SU-DHL-6 (cell line): ENCODE results near the gene MYOT.

Experiments used
- H2AFZ ChIP-seq: fragments of 200-600 bp; sonication (generic); 2 replicates; pipeline ENCODE4 v1.6.1; 2014; ENCODE audit warnings: low read depth, mild to moderate bottlenecking, moderate library complexity, mixed read lengths, antibody characterized with exemption, low read length; ENCODE audit not compliant: severe bottlenecking
- H3F3A ChIP-seq: fragments of 200-600 bp; shearing (Covaris generic); 2 replicates; pipeline ENCODE4 v1.6.0; 2016; ENCODE audit warnings: antibody characterized with exemption, mild to moderate bottlenecking; ENCODE audit not compliant: insufficient read depth
- H3K27ac ChIP-seq: fragments of 200-600 bp; sonication (generic); 2 replicates; pipeline ENCODE4 v1.5.1; 2016; ENCODE audit warnings: low read depth, mild to moderate bottlenecking, low read length, moderate library complexity, mixed read lengths
- H3K27me3 ChIP-seq: fragments of 200-600 bp; sonication (generic), shearing (Covaris generic); 2 replicates; pipeline ENCODE4 v1.6.0; 2014; ENCODE audit warnings: mild to moderate bottlenecking, low read length
- H3K36me3 ChIP-seq: fragments of 200-600 bp; sonication (generic); 2 replicates; pipeline ENCODE4 v1.6.1; 2014; ENCODE audit warnings: mild to moderate bottlenecking, low read length, mixed read lengths
- H3K4me2 ChIP-seq: fragments of 300-600, 200-600 bp; shearing (Covaris generic), sonication (generic); 2 replicates; pipeline ENCODE4 v1.6.0; 2014; ENCODE audit warnings: low read length, low read depth, mild to moderate bottlenecking; ENCODE audit not compliant: poor library complexity, severe bottlenecking
- H3K4me3 ChIP-seq: fragments of 200-600 bp; sonication (generic); 2 replicates; pipeline ENCODE4 v1.5.1; 2014; ENCODE audit warnings: antibody characterized with exemption, low read length, mild to moderate bottlenecking, mixed read lengths; ENCODE audit not compliant: insufficient read depth, poor library complexity, severe bottlenecking
- H3K79me2 ChIP-seq: fragments of 200-600 bp; sonication (generic); 2 replicates; pipeline ENCODE4 v1.6.1; 2014; ENCODE audit warnings: mild to moderate bottlenecking, low read length, moderate library complexity; ENCODE audit not compliant: insufficient read depth
- H3K9ac ChIP-seq: fragments of 200-600 bp; sonication (generic); 2 replicates; pipeline ENCODE4 v1.7.0; 2014; ENCODE audit warnings: mild to moderate bottlenecking, low read length
- H3K9me2 ChIP-seq: fragments of 200-600 bp; sonication (generic); replicated peaks from 2 replicates; pipeline ENCODE4 v1.6.1; 2014; ENCODE audit warnings: low read length; ENCODE audit not compliant: insufficient read depth
- H3K9me3 ChIP-seq: fragments of 200-600 bp; sonication (generic); 2 replicates; pipeline ENCODE4 v1.6.1; 2014; ENCODE audit warnings: low read length, mixed read lengths; ENCODE audit not compliant: insufficient read depth
- H4K20me1 ChIP-seq: fragments of 200-600 bp; sonication (generic); 2 replicates; pipeline ENCODE4 v1.6.1; 2014; ENCODE audit warnings: low read depth, mild to moderate bottlenecking, antibody characterized with exemption, low read length, moderate library complexity, mixed read lengths
- EZH2phosphoT487 ChIP-seq: fragments of 200-600 bp; sonication (generic), shearing (Covaris generic); conservative IDR thresholded peaks from 2 replicates; pipeline ENCODE4 v1.6.1; 2018; ENCODE audit warnings: mild to moderate bottlenecking, antibody characterized with exemption, low read length, moderate library complexity, mixed read lengths
- TF ChIP-seq, protein P1 (sequence below): fragments of 200-600 bp; sonication (generic); IDR thresholded peaks from one replicate; pipeline ENCODE4 v1.5.1; 2017; ENCODE audit warnings: antibody characterized with exemption, mild to moderate bottlenecking, low read length, moderate library complexity; ENCODE audit not compliant: insufficient read depth, poor library complexity, severe bottlenecking

The MYOT gene, protein sequence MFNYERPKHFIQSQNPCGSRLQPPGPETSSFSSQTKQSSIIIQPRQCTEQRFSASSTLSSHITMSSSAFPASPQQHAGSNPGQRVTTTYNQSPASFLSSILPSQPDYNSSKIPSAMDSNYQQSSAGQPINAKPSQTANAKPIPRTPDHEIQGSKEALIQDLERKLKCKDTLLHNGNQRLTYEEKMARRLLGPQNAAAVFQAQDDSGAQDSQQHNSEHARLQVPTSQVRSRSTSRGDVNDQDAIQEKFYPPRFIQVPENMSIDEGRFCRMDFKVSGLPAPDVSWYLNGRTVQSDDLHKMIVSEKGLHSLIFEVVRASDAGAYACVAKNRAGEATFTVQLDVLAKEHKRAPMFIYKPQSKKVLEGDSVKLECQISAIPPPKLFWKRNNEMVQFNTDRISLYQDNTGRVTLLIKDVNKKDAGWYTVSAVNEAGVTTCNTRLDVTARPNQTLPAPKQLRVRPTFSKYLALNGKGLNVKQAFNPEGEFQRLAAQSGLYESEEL

DNA sequence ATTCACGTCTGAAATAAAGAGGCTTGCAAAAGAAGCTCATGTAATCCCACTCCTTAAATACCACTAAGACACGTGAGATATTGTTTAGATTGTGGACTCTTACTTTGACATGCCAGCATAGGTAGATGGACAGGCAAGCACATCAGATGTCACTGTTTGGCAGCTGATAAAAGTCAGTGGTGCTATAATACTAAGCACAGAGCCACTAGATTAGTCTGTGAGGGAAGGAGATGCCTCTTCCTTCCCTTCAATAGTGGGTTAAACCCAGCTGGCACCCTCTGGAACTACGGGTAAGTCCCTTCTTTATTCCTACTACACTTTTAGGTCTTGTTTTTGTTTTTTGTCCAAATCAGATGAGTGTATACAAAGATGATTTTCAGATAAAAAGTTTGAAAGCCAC is at the start of gene MYOT:
MYOT (plus strand) TSS at position 197 of the 400 bp plus-strand sequence. CDS start 2,792 bp downstream, outside the sequence.
- no peak within 1 kb of the TSS for H3K4me2 ChIP-seq
- H3K36me3 ChIP-seq = no peaks in the 10 kb centered on the region
- H2AFZ ChIP-seq = no peak within 1 kb of the TSS
- no peaks in the 10 kb centered on the region for H3K79me2 ChIP-seq
- H3F3A ChIP-seq = no peaks in the 10 kb centered on the region
- TF ChIP-seq EZH2phosphoT487 = no peak
- TF ChIP-seq, protein P1, sequence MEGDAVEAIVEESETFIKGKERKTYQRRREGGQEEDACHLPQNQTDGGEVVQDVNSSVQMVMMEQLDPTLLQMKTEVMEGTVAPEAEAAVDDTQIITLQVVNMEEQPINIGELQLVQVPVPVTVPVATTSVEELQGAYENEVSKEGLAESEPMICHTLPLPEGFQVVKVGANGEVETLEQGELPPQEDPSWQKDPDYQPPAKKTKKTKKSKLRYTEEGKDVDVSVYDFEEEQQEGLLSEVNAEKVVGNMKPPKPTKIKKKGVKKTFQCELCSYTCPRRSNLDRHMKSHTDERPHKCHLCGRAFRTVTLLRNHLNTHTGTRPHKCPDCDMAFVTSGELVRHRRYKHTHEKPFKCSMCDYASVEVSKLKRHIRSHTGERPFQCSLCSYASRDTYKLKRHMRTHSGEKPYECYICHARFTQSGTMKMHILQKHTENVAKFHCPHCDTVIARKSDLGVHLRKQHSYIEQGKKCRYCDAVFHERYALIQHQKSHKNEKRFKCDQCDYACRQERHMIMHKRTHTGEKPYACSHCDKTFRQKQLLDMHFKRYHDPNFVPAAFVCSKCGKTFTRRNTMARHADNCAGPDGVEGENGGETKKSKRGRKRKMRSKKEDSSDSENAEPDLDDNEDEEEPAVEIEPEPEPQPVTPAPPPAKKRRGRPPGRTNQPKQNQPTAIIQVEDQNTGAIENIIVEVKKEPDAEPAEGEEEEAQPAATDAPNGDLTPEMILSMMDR = no peak
- H3K27ac ChIP-seq = no peak within 1 kb of the TSS
- H3K9me2 ChIP-seq = no peaks in the 10 kb centered on the region
- H3K9ac ChIP-seq = no peak within 1 kb of the TSS
- no peaks in the 10 kb centered on the region for H3K9me3 ChIP-seq
- H4K20me1 ChIP-seq = no peaks in the 10 kb centered on the region
- H3K27me3 ChIP-seq = no peaks in the 10 kb centered on the region
- H3K4me3 ChIP-seq = no peak within 1 kb of the TSS

DNA sequence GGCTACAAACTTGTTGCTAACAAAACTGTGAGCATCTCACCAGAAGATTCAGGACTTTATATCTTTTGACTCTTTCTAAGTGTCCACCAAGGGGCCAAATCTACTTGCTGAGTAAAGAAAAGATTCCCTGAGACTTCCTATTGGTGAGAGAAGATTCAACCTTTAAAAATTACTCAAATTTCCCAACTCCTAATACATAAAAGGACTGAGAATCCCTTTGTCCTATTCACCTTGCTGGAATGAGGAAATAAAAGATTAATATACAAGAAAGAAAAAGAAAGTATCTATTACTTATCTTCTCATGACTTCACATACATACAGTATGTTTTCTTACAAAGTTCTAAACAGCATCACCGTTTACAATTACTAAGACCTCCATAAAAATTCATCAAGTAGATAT is 47.9 kb upstream of the MYOT start:
- no peak overlapping the region for H3K9ac ChIP-seq
- no peak overlapping the region for H3K4me2 ChIP-seq
- no peaks in the 10 kb centered on the region for H4K20me1 ChIP-seq
- H3K79me2 ChIP-seq = no peaks in the 10 kb centered on the region
- H3K4me3 ChIP-seq = no peak overlapping the region
- no peak for TF ChIP-seq EZH2phosphoT487
- TF ChIP-seq, protein P1 = no peak
- H3K27ac ChIP-seq = no peak overlapping the region
- H2AFZ ChIP-seq = no peak overlapping the region
- H3K9me2 ChIP-seq = no peaks in the 10 kb centered on the region
- no peaks in the 10 kb centered on the region for H3F3A ChIP-seq
- H3K36me3 ChIP-seq = no peaks in the 10 kb centered on the region
- H3K27me3 ChIP-seq = no peaks in the 10 kb centered on the region
- no peaks in the 10 kb centered on the region for H3K9me3 ChIP-seq

DNA sequence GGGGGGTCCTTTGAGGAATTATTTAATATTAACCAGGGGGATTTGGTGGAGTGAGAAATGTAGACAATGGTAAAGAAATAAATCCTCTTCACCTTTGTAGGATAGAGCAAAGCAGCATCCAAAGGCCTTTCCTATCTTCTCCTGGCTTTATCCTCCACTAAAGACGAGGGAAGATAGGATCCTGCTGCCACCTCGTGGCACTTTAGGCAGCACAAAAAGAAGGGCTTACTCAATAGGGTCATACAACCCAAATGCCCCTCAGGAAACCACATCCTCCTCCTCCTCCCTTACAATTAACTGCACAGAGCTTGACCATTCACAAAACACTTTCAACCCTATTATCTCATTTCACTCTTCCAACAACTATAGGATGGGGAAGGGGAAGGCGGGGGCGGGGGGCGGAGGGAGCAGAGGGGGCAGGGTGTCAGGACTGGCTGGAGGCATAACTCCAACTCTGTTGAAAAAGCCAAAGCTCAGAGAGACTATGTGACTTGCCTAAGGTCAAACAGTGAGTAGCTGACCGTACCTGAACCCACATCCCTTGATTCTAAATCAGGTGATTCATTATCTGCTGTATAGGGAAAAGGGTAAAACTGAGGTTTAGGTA is 45.4 kb upstream of the MYOT start:
- no peaks in the 10 kb centered on the region for H3K9me3 ChIP-seq

More for the DNA sequence above, 45.4 kb upstream of the MYOT start:
- Histone ChIP-seq H3K36me3 (no peaks in the 10 kb centered on the region), H3K4me2 (no peak overlapping the region), H3K27ac (no peak overlapping the region), H3K79me2 (no peaks in the 10 kb centered on the region), H3F3A (no peaks in the 10 kb centered on the region), H2AFZ (no peak overlapping the region), H3K27me3 (no peaks in the 10 kb centered on the region), H3K9me2 (no peaks in the 10 kb centered on the region), H4K20me1 (no peaks in the 10 kb centered on the region), H3K4me3 (no peak overlapping the region), H3K9ac (no peak overlapping the region)
- TF ChIP-seq EZH2phosphoT487 = no peak
- TF ChIP-seq, protein P1 = no peak
